Suprapubic skin (tissue), 4 donors: ENCODE data around the gene GASK1A.

Experiments
- EP300 ChIP-seq: sonication (generic); formaldehyde crosslinking; IDR thresholded peaks from one replicate; pipeline ENCODE4 v1.6.1; 2017; ENCODE audit warnings: antibody characterized with exemption
- POLR2A ChIP-seq, 2 donors: fragments of 450-650 bp; IDR thresholded peaks; one replicate each; pipeline ENCODE4 v1.6.1; 2017; ENCODE audit warnings: antibody characterized with exemption in 2 of 2, mild to moderate bottlenecking in 2 of 2, moderate library complexity in 2 of 2
- POLR2AphosphoS5 ChIP-seq, 3 donors: sonication (generic); formaldehyde crosslinking; IDR thresholded peaks; one replicate each; pipeline ENCODE4 v1.6.1; 2017; ENCODE audit warnings: antibody characterized with exemption in 3 of 3
- TF ChIP-seq, protein P1 (sequence below), 2 donors: fragments of 200-600 bp in 1 of 2; fragments of 450-650 bp in 1 of 2; sonication (generic) in 1 of 2; IDR thresholded peaks; one replicate each; pipeline ENCODE4 v1.5.1; 2016 to 2019; ENCODE audit warnings: antibody characterized with exemption in 2 of 2, mild to moderate bottlenecking in 1 of 2, moderate library complexity in 1 of 2

DNA sequence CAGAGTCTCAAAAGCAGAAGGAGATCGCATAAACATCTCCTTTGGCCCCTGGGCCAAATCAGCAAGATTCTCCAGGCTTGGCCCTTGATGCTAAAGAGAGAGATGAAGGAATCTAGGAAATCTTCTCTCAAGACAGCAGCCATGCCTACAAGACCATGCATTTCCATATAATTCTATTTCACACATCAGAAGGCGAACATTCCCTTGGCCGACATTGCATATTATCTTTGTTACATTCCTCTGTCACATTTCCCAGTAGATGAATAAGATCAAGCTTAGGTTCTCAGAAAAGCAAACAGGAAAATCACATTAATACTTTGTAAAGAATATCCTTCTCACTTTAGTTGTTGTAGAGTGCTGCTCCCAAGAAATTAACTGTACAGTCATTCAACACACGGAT, 21.3 kb downstream of the GASK1A start:
- TF ChIP-seq POLR2A (IDR thresholded peaks at IDR 0.05) (no peak), EP300 (no peak), POLR2AphosphoS5 (IDR thresholded peaks at IDR 0.05) (no peak)
- TF ChIP-seq, protein P1, sequence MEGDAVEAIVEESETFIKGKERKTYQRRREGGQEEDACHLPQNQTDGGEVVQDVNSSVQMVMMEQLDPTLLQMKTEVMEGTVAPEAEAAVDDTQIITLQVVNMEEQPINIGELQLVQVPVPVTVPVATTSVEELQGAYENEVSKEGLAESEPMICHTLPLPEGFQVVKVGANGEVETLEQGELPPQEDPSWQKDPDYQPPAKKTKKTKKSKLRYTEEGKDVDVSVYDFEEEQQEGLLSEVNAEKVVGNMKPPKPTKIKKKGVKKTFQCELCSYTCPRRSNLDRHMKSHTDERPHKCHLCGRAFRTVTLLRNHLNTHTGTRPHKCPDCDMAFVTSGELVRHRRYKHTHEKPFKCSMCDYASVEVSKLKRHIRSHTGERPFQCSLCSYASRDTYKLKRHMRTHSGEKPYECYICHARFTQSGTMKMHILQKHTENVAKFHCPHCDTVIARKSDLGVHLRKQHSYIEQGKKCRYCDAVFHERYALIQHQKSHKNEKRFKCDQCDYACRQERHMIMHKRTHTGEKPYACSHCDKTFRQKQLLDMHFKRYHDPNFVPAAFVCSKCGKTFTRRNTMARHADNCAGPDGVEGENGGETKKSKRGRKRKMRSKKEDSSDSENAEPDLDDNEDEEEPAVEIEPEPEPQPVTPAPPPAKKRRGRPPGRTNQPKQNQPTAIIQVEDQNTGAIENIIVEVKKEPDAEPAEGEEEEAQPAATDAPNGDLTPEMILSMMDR (IDR thresholded peaks at IDR 0.05) = no peak
